Panc1 (cell line): ENCODE data around the gene PDE4C. TPM values are rescaled to one million over a fixed set of nuclear protein-coding genes. Genes with fewer than 3 reads are reported as not detected.

Experiments used
- ATAC-seq: fragments of 200-7000 bp; cut with Tn5 transposase; 2 replicates; pipeline ENCODE4 v1.9.1; 2020; ENCODE audit warnings: mild to moderate bottlenecking, moderate library complexity
- BruUV-seq: library from RNA; stranded (reverse); fragments of 400-500 nt; replicated peaks from 2 replicates; lab custom pipeline; 2021; lab: Mats Ljungman, UMichigan
- CTCF ChIA-PET: fragments of 300-600 bp; sonication (Branson Sonifier 250); formaldehyde crosslinking; loops from one replicate; lab custom pipeline; 2022; ENCODE audit warnings: antibody characterized with exemption; lab: Charles Lee
- POLR2A ChIA-PET: fragments of 300-600 bp; sonication (Branson Sonifier 250); formaldehyde crosslinking; loops from one replicate; lab custom pipeline; 2022; ENCODE audit warnings: antibody characterized with exemption; lab: Charles Lee
- DNase-seq: peaks from one replicate; pipeline ENCODE4 v3.0.0-alpha.2; 2010; ENCODE audit warnings: low read depth, low spot score
- H3K27ac ChIP-seq: 2 replicates; pipeline ENCODE4 v1.5.1; 2011; ENCODE audit warnings: mild to moderate bottlenecking, low read length, inconsistent platforms
- H3K27me3 ChIP-seq: fragments of 200-500 bp; sonication (Bioruptor generic); 2 replicates; pipeline ENCODE4 v1.6.0; 2014; ENCODE audit warnings: low read length, inconsistent platforms; ENCODE audit not compliant: control insufficient read depth, insufficient read depth
- H3K36me3 ChIP-seq: fragments of 200-500 bp; sonication (Bioruptor generic); 2 replicates; pipeline ENCODE4 v1.5.1; 2014; ENCODE audit warnings: inconsistent platforms, mild to moderate bottlenecking, low read length, moderate library complexity; ENCODE audit not compliant: control insufficient read depth, insufficient read depth
- H3K4me1 ChIP-seq: 2 replicates; pipeline ENCODE4 v1.5.1; 2011; ENCODE audit warnings: inconsistent platforms, mild to moderate bottlenecking, low read length, moderate library complexity; ENCODE audit not compliant: control insufficient read depth, insufficient read depth
- H3K4me3 ChIP-seq, 2 experiments: 2 replicates each; pipeline ENCODE4 v1.5.1; 2011 to 2012; ENCODE audit warnings: low read depth in 2 of 2, low read length in 2 of 2, mild to moderate bottlenecking in 2 of 2, inconsistent platforms in 1 of 2, moderate library complexity in 1 of 2
- H3K9me3 ChIP-seq: fragments of 200-500 bp; sonication (Bioruptor generic); 2 replicates; pipeline ENCODE4 v1.5.1; 2014; ENCODE audit warnings: low read depth, mild to moderate bottlenecking, inconsistent platforms, low read length, moderate library complexity; ENCODE audit not compliant: control insufficient read depth, insufficient read depth
- CTCF ChIP-seq: fragments of 450-650 bp; IDR thresholded peaks from 2 replicates; pipeline ENCODE4 v1.5.1; 2017; ENCODE audit warnings: mild to moderate bottlenecking
- POLR2AphosphoS5 ChIP-seq: IDR thresholded peaks from 2 replicates; pipeline ENCODE4 v1.6.1; 2012; ENCODE audit warnings: mild to moderate bottlenecking, low read depth, low read length, moderate library complexity
- SIN3A ChIP-seq: IDR thresholded peaks from 2 replicates; pipeline ENCODE4 v1.6.1; 2012; ENCODE audit warnings: low read depth, mild to moderate bottlenecking, low read length, moderate library complexity, borderline replicate concordance; ENCODE audit not compliant: insufficient read depth
- TCF7L2 ChIP-seq: IDR thresholded peaks from 2 replicates; pipeline ENCODE4 v1.6.1; 2011; ENCODE audit warnings: mild to moderate bottlenecking, low read depth, low read length, inconsistent platforms
- in situ Hi-C: cut with HindIII; loops from 2 replicates; pipeline ENCODE4 v1.10.0; 2016; ENCODE audit warnings: low sequenced_read_pairs, low pct_unique_long_range_greater_than_20kb
- intact Hi-C: fragments of 100-400 bp; cut with micrococcal nuclease; formaldehyde crosslinking; loops from one replicate; pipeline ENCODE4 v1.10.0; 2022; ENCODE audit not compliant: unreplicated experiment
- total RNA-seq: library from RNA; stranded (reverse); gene quantifications from one replicate; pipeline ENCODE4 v1.2.1, GENCODE V29; 2021; ENCODE audit not compliant: unreplicated experiment
- TF ChIP-seq, protein P1 (sequence below), 2 experiments: IDR thresholded peaks; 2 replicates each; pipeline ENCODE4 v1.6.1; 2011 to 2012; ENCODE audit warnings: low read depth in 2 of 2, control low read depth in 1 of 2, low read length in 1 of 2, mild to moderate bottlenecking in 1 of 2, moderate library complexity in 1 of 2; ENCODE audit not compliant: insufficient read depth in 1 of 2

PDE4C gene
- total RNA-seq, 1 experiment from 2014 or later, result 0.98 TPM

DNA sequence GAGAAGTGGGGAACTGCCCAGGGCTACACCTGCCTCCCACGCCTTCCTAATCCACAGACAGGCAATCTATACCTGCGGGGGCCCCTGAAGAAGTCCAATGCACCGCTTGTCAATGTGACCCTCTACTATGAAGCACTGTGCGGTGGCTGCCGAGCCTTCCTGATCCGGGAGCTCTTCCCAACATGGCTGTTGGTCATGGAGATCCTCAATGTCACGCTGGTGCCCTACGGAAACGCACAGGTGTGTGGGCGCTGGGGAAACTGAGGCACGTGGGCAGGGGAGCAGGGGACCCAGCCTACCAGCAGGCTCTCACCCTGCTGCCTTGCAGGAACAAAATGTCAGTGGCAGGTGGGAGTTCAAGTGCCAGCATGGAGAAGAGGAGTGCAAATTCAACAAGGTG lies 51.3 kb downstream of the PDE4C start:
- ChIA-PET POLR2A (no interaction called here), CTCF (no interaction called here)
- no peaks in the 10 kb centered on the region for H3K36me3 ChIP-seq
- TF ChIP-seq, protein P1, sequence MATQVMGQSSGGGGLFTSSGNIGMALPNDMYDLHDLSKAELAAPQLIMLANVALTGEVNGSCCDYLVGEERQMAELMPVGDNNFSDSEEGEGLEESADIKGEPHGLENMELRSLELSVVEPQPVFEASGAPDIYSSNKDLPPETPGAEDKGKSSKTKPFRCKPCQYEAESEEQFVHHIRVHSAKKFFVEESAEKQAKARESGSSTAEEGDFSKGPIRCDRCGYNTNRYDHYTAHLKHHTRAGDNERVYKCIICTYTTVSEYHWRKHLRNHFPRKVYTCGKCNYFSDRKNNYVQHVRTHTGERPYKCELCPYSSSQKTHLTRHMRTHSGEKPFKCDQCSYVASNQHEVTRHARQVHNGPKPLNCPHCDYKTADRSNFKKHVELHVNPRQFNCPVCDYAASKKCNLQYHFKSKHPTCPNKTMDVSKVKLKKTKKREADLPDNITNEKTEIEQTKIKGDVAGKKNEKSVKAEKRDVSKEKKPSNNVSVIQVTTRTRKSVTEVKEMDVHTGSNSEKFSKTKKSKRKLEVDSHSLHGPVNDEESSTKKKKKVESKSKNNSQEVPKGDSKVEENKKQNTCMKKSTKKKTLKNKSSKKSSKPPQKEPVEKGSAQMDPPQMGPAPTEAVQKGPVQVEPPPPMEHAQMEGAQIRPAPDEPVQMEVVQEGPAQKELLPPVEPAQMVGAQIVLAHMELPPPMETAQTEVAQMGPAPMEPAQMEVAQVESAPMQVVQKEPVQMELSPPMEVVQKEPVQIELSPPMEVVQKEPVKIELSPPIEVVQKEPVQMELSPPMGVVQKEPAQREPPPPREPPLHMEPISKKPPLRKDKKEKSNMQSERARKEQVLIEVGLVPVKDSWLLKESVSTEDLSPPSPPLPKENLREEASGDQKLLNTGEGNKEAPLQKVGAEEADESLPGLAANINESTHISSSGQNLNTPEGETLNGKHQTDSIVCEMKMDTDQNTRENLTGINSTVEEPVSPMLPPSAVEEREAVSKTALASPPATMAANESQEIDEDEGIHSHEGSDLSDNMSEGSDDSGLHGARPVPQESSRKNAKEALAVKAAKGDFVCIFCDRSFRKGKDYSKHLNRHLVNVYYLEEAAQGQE (IDR thresholded peaks at IDR 0.05; ENCODE audit: insufficient read depth in 1 of 2, low read depth in 2 of 2, low read length in 1 of 2), result no peak
- TF ChIP-seq TCF7L2, result no peak
- no peak for TF ChIP-seq POLR2AphosphoS5
- no peak for TF ChIP-seq CTCF
- no peak for TF ChIP-seq SIN3A
- no peak overlapping the region for H3K27ac ChIP-seq
- no TSS peak for BruUV-seq
- no peaks in the 10 kb centered on the region for H3K27me3 ChIP-seq
- in situ Hi-C loops (no loop called here), intact Hi-C loops (no loop called here)
- no peaks in the 10 kb centered on the region for H3K9me3 ChIP-seq
- no peak for ATAC-seq
- H3K4me1 ChIP-seq, result peaks cover 6% of the 10 kb centered on the region; the same call in 1 of the 2 replicates
- H3K4me3 ChIP-seq, result peak overlapping the region; percentile 64 to 76; a peak in 2 of 4 replicates
- DNase-seq, result no peak

Other genes with a start within 250 kb of the PDE4C start
- 21.4 TPM for gene ARRDC2, start 218.3 kb downstream of the PDE4C start, total RNA-seq
- gene IL12RB1, start 139.5 kb downstream of the PDE4C start, total RNA-seq, result 0.36 TPM
- gene MAST3, start 128.7 kb downstream of the PDE4C start, total RNA-seq, result 13.1 TPM
- 37.6 TPM for gene PIK3R2, start 73.3 kb downstream of the PDE4C start, total RNA-seq
- 39.7 TPM for gene IFI30, start 52.6 kb downstream of the PDE4C start, total RNA-seq
- gene MPV17L2, start 33.2 kb downstream of the PDE4C start, total RNA-seq, result 13.3 TPM
- 1.0 TPM for gene RAB3A, start 22.4 kb downstream of the PDE4C start, total RNA-seq
- 2.5 TPM for gene IQCN, start 48.0 kb upstream of the PDE4C start, total RNA-seq
- gene JUND, start 55.2 kb upstream of the PDE4C start, total RNA-seq, result 130 TPM
- 209 TPM for gene LSM4, start 96.6 kb upstream of the PDE4C start, total RNA-seq
- 36.3 TPM for gene PGPEP1, start 114.2 kb upstream of the PDE4C start, total RNA-seq
- gene GDF15, start 159.7 kb upstream of the PDE4C start, total RNA-seq, result 335 TPM
- 0.15 TPM for gene LRRC25, start 171.2 kb upstream of the PDE4C start, total RNA-seq
- gene SSBP4, start 193.0 kb upstream of the PDE4C start, total RNA-seq, result 128 TPM
- gene ISYNA1, start 211.7 kb upstream of the PDE4C start, total RNA-seq, result 351 TPM